H9 (cell line): ENCODE measurements around the gene DCP1A. TPM values are rescaled to one million over a fixed set of nuclear protein-coding genes. Genes with fewer than 3 reads are reported as not detected.
A peak's percentile ranks its signal among the peaks of the same experiment; 100 is the strongest.
"Not testable (repeated sequence)": the region's sequence is repeated elsewhere in the genome, so short reads cannot be mapped to it uniquely, and the experiment has no call there.

Experiments used
- DNase-seq: peaks from one replicate; pipeline ENCODE4 v3.0.0-alpha.2; 2017
- H2AFZ ChIP-seq: one replicate; pipeline ENCODE4 v1.6.1; 2013; ENCODE audit warnings: mild to moderate bottlenecking, low read length, control low read depth, moderate library complexity
- H2AK5ac ChIP-seq: 2 replicates; pipeline ENCODE4 v1.6.1; 2013; ENCODE audit warnings: low read length, control low read depth, mixed read lengths; ENCODE audit not compliant: insufficient read length
- H2BK120ac ChIP-seq: one replicate; pipeline ENCODE4 v1.6.1; 2013; ENCODE audit warnings: low read depth, mild to moderate bottlenecking, low read length, control low read depth, inconsistent platforms; ENCODE audit not compliant: poor library complexity, severe bottlenecking
- H2BK12ac ChIP-seq: 2 replicates; pipeline ENCODE4 v1.6.1; 2013; ENCODE audit warnings: low read length, control low read depth, mixed read lengths, low read depth; ENCODE audit not compliant: insufficient read length
- H2BK15ac ChIP-seq: 2 replicates; pipeline ENCODE4 v1.6.1; 2013; ENCODE audit warnings: low read depth, low read length, control low read depth
- H2BK20ac ChIP-seq: one replicate; pipeline ENCODE4 v1.6.1; 2013; ENCODE audit warnings: low read depth, mild to moderate bottlenecking, low read length, control low read depth, inconsistent platforms; ENCODE audit not compliant: poor library complexity, severe bottlenecking
- H2BK5ac ChIP-seq: 2 replicates; pipeline ENCODE4 v1.6.1; 2013; ENCODE audit warnings: low read length, control low read depth, mixed read lengths; ENCODE audit not compliant: insufficient read length
- H3K14ac ChIP-seq: 2 replicates; pipeline ENCODE4 v1.6.1; 2013; ENCODE audit warnings: low read length, control low read depth; ENCODE audit not compliant: insufficient read depth
- H3K18ac ChIP-seq: 2 replicates; pipeline ENCODE4 v1.6.1; 2013; ENCODE audit warnings: low read depth, mild to moderate bottlenecking, mixed read lengths, low read length, control low read depth; ENCODE audit not compliant: insufficient read length
- H3K23ac ChIP-seq: 2 replicates; pipeline ENCODE4 v1.6.1; 2013; ENCODE audit warnings: low read length, control low read depth, mixed read lengths, low read depth; ENCODE audit not compliant: insufficient read length
- H3K23me2 ChIP-seq: 2 replicates; pipeline ENCODE4 v1.6.1; 2013; ENCODE audit warnings: low read depth, mild to moderate bottlenecking, mixed read lengths, low read length, control low read depth; ENCODE audit not compliant: insufficient read length, poor library complexity, severe bottlenecking
- H3K27ac ChIP-seq: 2 replicates; pipeline ENCODE4 v1.5.1; 2013; ENCODE audit warnings: low read length, control low read depth, mixed read lengths, low read depth; ENCODE audit not compliant: insufficient read length
- H3K27me3 ChIP-seq: 2 replicates; pipeline ENCODE4 v1.6.1; 2013; ENCODE audit warnings: low read length, control low read depth, inconsistent platforms; ENCODE audit not compliant: insufficient read depth
- H3K4ac ChIP-seq: 2 replicates; pipeline ENCODE4 v1.6.1; 2013; ENCODE audit warnings: low read depth, mild to moderate bottlenecking, control low read depth, inconsistent platforms, low read length, moderate library complexity
- H3K4me1 ChIP-seq: 2 replicates; pipeline ENCODE4 v1.6.1; 2013; ENCODE audit warnings: low read length, control low read depth, inconsistent platforms; ENCODE audit not compliant: insufficient read depth
- H3K4me2 ChIP-seq: 2 replicates; pipeline ENCODE4 v1.6.1; 2013; ENCODE audit warnings: low read length, control low read depth, mixed read lengths; ENCODE audit not compliant: insufficient read length, insufficient read depth
- H3K56ac ChIP-seq: 2 replicates; pipeline ENCODE4 v1.6.1; 2013; ENCODE audit warnings: low read depth, mild to moderate bottlenecking, mixed read lengths, low read length, control low read depth; ENCODE audit not compliant: insufficient read length
- H3K79me1 ChIP-seq: 2 replicates; pipeline ENCODE4 v1.6.1; 2013; ENCODE audit warnings: low read depth, mild to moderate bottlenecking, moderate library complexity, low read length, control low read depth, inconsistent platforms; ENCODE audit not compliant: insufficient read depth, poor library complexity, severe bottlenecking
- H3K79me2 ChIP-seq: 2 replicates; pipeline ENCODE4 v1.6.1; 2013; ENCODE audit warnings: low read length, control low read depth, inconsistent platforms; ENCODE audit not compliant: insufficient read depth
- H3K9ac ChIP-seq: 2 replicates; pipeline ENCODE4 v1.6.1; 2013; ENCODE audit warnings: low read length, control low read depth, mixed read lengths; ENCODE audit not compliant: insufficient read length; ENCODE audit errors: extremely low read depth
- H3K9me3 ChIP-seq: one replicate; pipeline ENCODE4 v1.6.1; 2013; ENCODE audit warnings: low read depth, low read length, inconsistent platforms; ENCODE audit not compliant: control insufficient read depth
- H3T11ph ChIP-seq: one replicate; pipeline ENCODE4 v1.6.1; 2013; ENCODE audit warnings: mild to moderate bottlenecking, low read length, control low read depth, inconsistent platforms
- H4K20me1 ChIP-seq: one replicate; pipeline ENCODE4 v1.6.1; 2013; ENCODE audit not compliant: control insufficient read depth, insufficient read length, insufficient read depth
- H4K5ac ChIP-seq: 2 replicates; pipeline ENCODE4 v1.6.1; 2013; ENCODE audit warnings: low read depth, mild to moderate bottlenecking, mixed read lengths, low read length, control low read depth; ENCODE audit not compliant: insufficient read length
- H4K8ac ChIP-seq: replicated peaks from 2 replicates; pipeline ENCODE4 v1.6.1; 2013; ENCODE audit warnings: low read length, control low read depth, mixed read lengths, low read depth; ENCODE audit not compliant: insufficient read length
- H4K91ac ChIP-seq: 2 replicates; pipeline ENCODE4 v1.6.1; 2013; ENCODE audit warnings: low read depth, mild to moderate bottlenecking, moderate library complexity, mixed read lengths, low read length, control low read depth; ENCODE audit not compliant: insufficient read length
- H3K27ac Mint-ChIP-seq, 3 experiments: 2 replicates in 2 of 3; 3 replicates in 1 of 3; pipeline ENCODE4 v1.8.0; 2020 to 2021; ENCODE audit warnings: mixed read lengths in 3 of 3, mild to moderate bottlenecking in 1 of 3, moderate library complexity in 1 of 3
- H3K27me3 Mint-ChIP-seq: 2 replicates; pipeline ENCODE4 v1.8.0; 2021; ENCODE audit warnings: low read depth, mild to moderate bottlenecking, moderate library complexity, mixed read lengths
- H3K36me3 Mint-ChIP-seq, 3 experiments: 2 replicates in 2 of 3; 3 replicates in 1 of 3; pipeline ENCODE4 v1.8.0; 2020 to 2021; ENCODE audit warnings: low read depth in 3 of 3, mixed read lengths in 3 of 3; ENCODE audit not compliant: insufficient read depth in 1 of 3
- H3K4me1 Mint-ChIP-seq, 2 experiments: 2 replicates each; pipeline ENCODE4 v1.8.0; 2020; ENCODE audit warnings: mixed read lengths in 2 of 2
- H3K4me3 Mint-ChIP-seq, 2 experiments: 2 replicates in 1 of 2; 3 replicates in 1 of 2; pipeline ENCODE4 v1.8.0; 2020 to 2021; ENCODE audit warnings: mild to moderate bottlenecking in 2 of 2, mixed read lengths in 2 of 2, moderate library complexity in 1 of 2
- H3K9me3 Mint-ChIP-seq, 2 experiments: 2 replicates in 1 of 2; 3 replicates in 1 of 2; pipeline ENCODE4 v1.8.0; 2020; ENCODE audit warnings: mild to moderate bottlenecking in 2 of 2, mixed read lengths in 2 of 2, moderate library complexity in 1 of 2
- CTCF ChIP-seq: fragments of 200-600 bp; sonication (generic); conservative IDR thresholded peaks from 3 replicates; pipeline ENCODE4 v1.8.0; 2021; ENCODE audit warnings: antibody characterized with exemption, mild to moderate bottlenecking
- WGBS: extraction: QIAGEN DNeasy Blood & Tissue Kit; methylation state at CpG from one replicate; pipeline ENCODE4 v1.1.7; 2013; ENCODE audit warnings: missing lambda C conversion rate, low lambda C conversion rate, mixed read lengths; ENCODE audit not compliant: insufficient read length; ENCODE audit errors: extremely low coverage; 5-methylcytosine and 5-hydroxymethylcytosine counted together
- total RNA-seq: library from RNA; stranded (reverse); gene quantifications from 2 replicates; pipeline ENCODE4 v1.2.1, GENCODE V29; 2021

The DCP1A gene
- total RNA-seq, 1 experiment from 2014 or later, result 17.8 TPM

- Histone ChIP-seq H3K9me3 (no peaks in the 10 kb centered on the region), H3K14ac (no peak overlapping the region), H3K4ac (no peak overlapping the region), H3K23ac (no peak overlapping the region), H3K27me3 (no peaks in the 10 kb centered on the region), H3K56ac (no peak overlapping the region), H3K9ac (no peak overlapping the region), H3K79me2 (no peaks in the 10 kb centered on the region), H3K79me1 (no peaks in the 10 kb centered on the region), H3K4me1 (no peaks in the 10 kb centered on the region; the same call in 1 of the 2 replicates), H2AK5ac (no peak overlapping the region), H2BK12ac (no peak overlapping the region), H3K27ac (no peak overlapping the region), H3K18ac (no peak overlapping the region), H3K4me2 (no peak overlapping the region), H3K23me2 (no peaks in the 10 kb centered on the region), H2BK5ac (no peak overlapping the region), H2BK20ac (no peak overlapping the region), H2BK15ac (no peak overlapping the region), H4K5ac (no peak overlapping the region), H3T11ph (no peak overlapping the region), H2AFZ (no peak overlapping the region), H4K20me1 (no peaks in the 10 kb centered on the region), H4K8ac (no peak overlapping the region), H4K91ac (no peak overlapping the region), H2BK120ac (no peak overlapping the region)
- TF ChIP-seq CTCF, result peak; percentile 96
- peak; percentile 81 for DNase-seq
- Mint-ChIP-seq H3K27me3 (peaks cover 6% of the 10 kb centered on the region), H3K9me3 (peaks cover 0 to 15% of the 10 kb centered on the region in 2 experiments; a peak in 2 of 5 replicates), H3K4me1 (peaks cover 4 to 9% of the 10 kb centered on the region in 2 experiments; a peak in 3 of 4 replicates), H3K4me3 (no peak overlapping the region), H3K36me3 (peaks cover 0 to 15% (median 5%) of the 10 kb centered on the region in 3 experiments; a peak in 2 of 7 replicates), H3K27ac (no peak overlapping the region)
- no CpG with 5 or more reads among the region's 8 CpGs for WGBS
Measured at GRCh38 chr3:53375019-53375418, 27.7 kb upstream of the DCP1A start.

DNA sequence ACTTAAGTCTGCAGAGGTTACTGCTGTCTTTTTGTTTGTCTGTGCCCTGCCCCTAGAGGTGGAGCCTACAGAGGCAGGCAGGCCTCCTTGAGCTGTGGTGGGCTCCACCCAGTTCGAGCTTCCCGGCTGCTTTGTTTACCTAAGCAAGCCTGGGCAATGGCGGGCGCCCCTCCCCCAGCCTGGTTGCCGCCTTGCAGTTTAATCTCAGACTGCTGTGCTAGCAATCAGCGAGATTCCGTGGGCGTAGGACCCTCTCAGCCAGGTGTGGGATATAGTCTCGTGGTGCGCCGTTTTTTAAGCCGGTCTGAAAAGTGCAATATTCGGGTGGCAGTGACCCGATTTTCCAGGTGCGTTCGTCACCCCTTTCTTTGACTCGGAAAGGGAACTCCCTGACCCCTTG is 23.4 kb upstream of the DCP1A start:
- H3K4me1 ChIP-seq, H2BK12ac ChIP-seq, H3K27me3 Mint-ChIP-seq, H3K4ac ChIP-seq, H3K27me3 ChIP-seq, H3K27ac ChIP-seq, H2BK120ac ChIP-seq, H3K9ac ChIP-seq, H3K23ac ChIP-seq, H3K79me1 ChIP-seq, H2BK20ac ChIP-seq, H4K20me1 ChIP-seq, H3K14ac ChIP-seq, H2BK5ac ChIP-seq, H3K23me2 ChIP-seq, H2AK5ac ChIP-seq, H3K4me2 ChIP-seq, H3K79me2 ChIP-seq, H3K9me3 ChIP-seq, H4K5ac ChIP-seq, H4K8ac ChIP-seq, H2BK15ac ChIP-seq, H3K56ac ChIP-seq, H4K91ac ChIP-seq, DNase-seq, H3K4me1 Mint-ChIP-seq, H2AFZ ChIP-seq, H3T11ph ChIP-seq: not testable (repeated sequence)
- peak overlapping the region; percentile 64 for H3K18ac ChIP-seq
- Mint-ChIP-seq H3K36me3 (peaks cover 0 to 15% (median 5%) of the 10 kb centered on the region in 3 experiments; a peak in 2 of 7 replicates), H3K9me3 (peaks cover 0 to 15% of the 10 kb centered on the region in 2 experiments; a peak in 2 of 5 replicates), H3K4me3 (0 out of 5 replicates have a peak overlapping the region, but pooled peaks of 1 of the 2 experiments have one; percentile 14), H3K27ac (peak overlapping the region in 1 of 3 experiments; percentile 76; a peak in 2 of 7 replicates)
- WGBS, result no CpG with 5 or more reads among the region's 17 CpGs
